HEK293T (cell line): ENCODE data around the gene CXCL8.

Experiments used
- CTCF ChIA-PET: fragments of 350-600 bp; formaldehyde crosslinking; extraction: SDS; loops from one replicate; lab custom pipeline; 2021; ENCODE audit warnings: antibody characterized with exemption, inconsistent platforms; lab: Yijun Ruan, JAX
- POLR2A ChIA-PET: fragments of 350-600 bp; formaldehyde crosslinking; extraction: SDS; loops from one replicate; lab custom pipeline; 2020; ENCODE audit warnings: antibody characterized with exemption, inconsistent platforms; lab: Yijun Ruan, JAX
- DNase-seq: peaks from one replicate; pipeline ENCODE4 v3.0.0; 2012; ENCODE audit warnings: mixed read lengths; ENCODE audit errors: extremely low spot score
- ARNT ChIP-seq: fragments of 450-650 bp; IDR thresholded peaks from 2 replicates; pipeline ENCODE4 v1.6.1; 2017; ENCODE audit warnings: mild to moderate bottlenecking
- BHLHE40 ChIP-seq: fragments of 450-650 bp; IDR thresholded peaks from 2 replicates; pipeline ENCODE4 v1.6.1; 2016; ENCODE audit warnings: mild to moderate bottlenecking, moderate library complexity, borderline replicate concordance
- CTBP1 ChIP-seq: fragments of 450-650 bp; IDR thresholded peaks from 2 replicates; pipeline ENCODE4 v1.6.1; 2016; ENCODE audit warnings: borderline replicate concordance
- ELF4 ChIP-seq: fragments of 450-650 bp; IDR thresholded peaks from 2 replicates; pipeline ENCODE4 v1.6.1; 2017; ENCODE audit warnings: antibody characterized with exemption
- FOXA1 ChIP-seq: fragments of 450-650 bp; IDR thresholded peaks from 2 replicates; pipeline ENCODE4 v1.6.1; 2016; ENCODE audit warnings: mild to moderate bottlenecking
- FOXK2 ChIP-seq: fragments of 450-650 bp; IDR thresholded peaks from 2 replicates; pipeline ENCODE4 v1.6.1; 2016; ENCODE audit warnings: mild to moderate bottlenecking
- FOXM1 ChIP-seq: fragments of 450-650 bp; IDR thresholded peaks from 2 replicates; pipeline ENCODE4 v1.6.1; 2017; ENCODE audit warnings: mild to moderate bottlenecking, borderline replicate concordance
- HDGF ChIP-seq: fragments of 450-650 bp; IDR thresholded peaks from 2 replicates; pipeline ENCODE4 v1.6.1; 2017; ENCODE audit warnings: antibody characterized with exemption, borderline replicate concordance
- L3MBTL2 ChIP-seq: fragments of 450-650 bp; conservative IDR thresholded peaks from 2 replicates; pipeline ENCODE4 v1.6.1; 2016; ENCODE audit warnings: mild to moderate bottlenecking
- LEF1 ChIP-seq: fragments of 450-650 bp; IDR thresholded peaks from 2 replicates; pipeline ENCODE4 v1.6.1; 2017; ENCODE audit warnings: mild to moderate bottlenecking, borderline replicate concordance
- NFRKB ChIP-seq: fragments of 450-650 bp; IDR thresholded peaks from 2 replicates; pipeline ENCODE4 v1.6.1; 2016; ENCODE audit warnings: mild to moderate bottlenecking, moderate library complexity
- SP1 ChIP-seq: fragments of 450-650 bp; IDR thresholded peaks from 2 replicates; pipeline ENCODE4 v1.6.1; 2017
- SUZ12 ChIP-seq: fragments of 450-650 bp; IDR thresholded peaks from 2 replicates; pipeline ENCODE4 v1.6.1; 2016; ENCODE audit warnings: mild to moderate bottlenecking
- TARDBP ChIP-seq: fragments of 450-650 bp; IDR thresholded peaks from 2 replicates; pipeline ENCODE4 v1.6.1; 2016
- ZNF384 ChIP-seq: fragments of 450-650 bp; IDR thresholded peaks from 2 replicates; pipeline ENCODE4 v1.6.1; 2016
- TF ChIP-seq, protein P1 (sequence below): fragments of 450-650 bp; IDR thresholded peaks from 2 replicates; pipeline ENCODE4 v1.6.1; 2016

The CXCL8 gene

DNA sequence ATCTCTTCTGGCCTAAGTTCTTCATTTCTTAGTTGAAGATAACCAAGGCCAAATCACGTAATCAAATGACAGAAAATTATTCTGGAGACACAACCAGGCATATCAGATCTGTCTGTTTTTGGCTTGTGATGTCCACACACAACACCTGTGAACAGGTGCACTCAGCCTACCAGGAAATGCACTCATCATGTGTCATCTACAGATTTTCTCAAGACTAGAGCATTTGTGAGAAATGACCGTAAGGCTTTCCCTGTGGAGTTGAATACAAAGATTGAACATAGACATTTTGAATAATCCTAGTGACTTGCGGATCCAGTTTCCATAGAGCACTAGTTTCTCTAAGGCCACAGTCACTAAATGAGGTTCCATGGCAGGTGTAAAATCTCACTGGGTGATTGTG is 26.7 kb upstream of the CXCL8 start:
- ChIA-PET POLR2A (no interaction called here), CTCF (no interaction called here)
- DNase-seq: no peak
- no peak for TF ChIP-seq BHLHE40
- TF ChIP-seq CTBP1: no peak
- no peak for TF ChIP-seq FOXM1
- TF ChIP-seq FOXA1: no peak
- no peak for TF ChIP-seq ZNF384
- TF ChIP-seq LEF1: no peak
- TF ChIP-seq ELF4: no peak
- no peak for TF ChIP-seq L3MBTL2
- no peak for TF ChIP-seq HDGF
- TF ChIP-seq TARDBP: no peak
- no peak for TF ChIP-seq FOXK2
- TF ChIP-seq, protein P1, sequence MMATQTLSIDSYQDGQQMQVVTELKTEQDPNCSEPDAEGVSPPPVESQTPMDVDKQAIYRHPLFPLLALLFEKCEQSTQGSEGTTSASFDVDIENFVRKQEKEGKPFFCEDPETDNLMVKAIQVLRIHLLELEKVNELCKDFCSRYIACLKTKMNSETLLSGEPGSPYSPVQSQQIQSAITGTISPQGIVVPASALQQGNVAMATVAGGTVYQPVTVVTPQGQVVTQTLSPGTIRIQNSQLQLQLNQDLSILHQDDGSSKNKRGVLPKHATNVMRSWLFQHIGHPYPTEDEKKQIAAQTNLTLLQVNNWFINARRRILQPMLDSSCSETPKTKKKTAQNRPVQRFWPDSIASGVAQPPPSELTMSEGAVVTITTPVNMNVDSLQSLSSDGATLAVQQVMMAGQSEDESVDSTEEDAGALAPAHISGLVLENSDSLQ: no peak
- TF ChIP-seq SP1: no peak
- no peak for TF ChIP-seq ARNT
- TF ChIP-seq NFRKB: no peak

GRCh38 chr4:73714647-73715046 is 25.7 kb upstream of the CXCL8 start:
- ChIA-PET CTCF (interaction anchor here (1.2 kb wide), 1 partner anchor 22 kb away, joined by 3 read pairs; no protein-coding TSS in a partner anchor), POLR2A (no interaction called here)
- no peak for DNase-seq
- TF ChIP-seq SUZ12: no peak
- no peak for TF ChIP-seq HDGF
- TF ChIP-seq, protein P1: no peak
- TF ChIP-seq FOXA1: no peak
- TF ChIP-seq BHLHE40: no peak
- TF ChIP-seq TARDBP: no peak

GRCh38 chr4:73715659-73716058 is 24.7 kb upstream of the CXCL8 start:
- POLR2A ChIA-PET: no interaction called here
- TF ChIP-seq ELF4: no peak
- no peak for TF ChIP-seq ARNT
- TF ChIP-seq, protein P1: peak; percentile 43; the same call in 1 of the 2 replicates
- no peak for TF ChIP-seq FOXM1
- TF ChIP-seq SP1: no peak
- CTCF ChIA-PET: interaction anchor here (1.2 kb wide), 1 partner anchor 21 kb away, joined by 3 read pairs; no protein-coding TSS in a partner anchor
- DNase-seq: no peak

DNA sequence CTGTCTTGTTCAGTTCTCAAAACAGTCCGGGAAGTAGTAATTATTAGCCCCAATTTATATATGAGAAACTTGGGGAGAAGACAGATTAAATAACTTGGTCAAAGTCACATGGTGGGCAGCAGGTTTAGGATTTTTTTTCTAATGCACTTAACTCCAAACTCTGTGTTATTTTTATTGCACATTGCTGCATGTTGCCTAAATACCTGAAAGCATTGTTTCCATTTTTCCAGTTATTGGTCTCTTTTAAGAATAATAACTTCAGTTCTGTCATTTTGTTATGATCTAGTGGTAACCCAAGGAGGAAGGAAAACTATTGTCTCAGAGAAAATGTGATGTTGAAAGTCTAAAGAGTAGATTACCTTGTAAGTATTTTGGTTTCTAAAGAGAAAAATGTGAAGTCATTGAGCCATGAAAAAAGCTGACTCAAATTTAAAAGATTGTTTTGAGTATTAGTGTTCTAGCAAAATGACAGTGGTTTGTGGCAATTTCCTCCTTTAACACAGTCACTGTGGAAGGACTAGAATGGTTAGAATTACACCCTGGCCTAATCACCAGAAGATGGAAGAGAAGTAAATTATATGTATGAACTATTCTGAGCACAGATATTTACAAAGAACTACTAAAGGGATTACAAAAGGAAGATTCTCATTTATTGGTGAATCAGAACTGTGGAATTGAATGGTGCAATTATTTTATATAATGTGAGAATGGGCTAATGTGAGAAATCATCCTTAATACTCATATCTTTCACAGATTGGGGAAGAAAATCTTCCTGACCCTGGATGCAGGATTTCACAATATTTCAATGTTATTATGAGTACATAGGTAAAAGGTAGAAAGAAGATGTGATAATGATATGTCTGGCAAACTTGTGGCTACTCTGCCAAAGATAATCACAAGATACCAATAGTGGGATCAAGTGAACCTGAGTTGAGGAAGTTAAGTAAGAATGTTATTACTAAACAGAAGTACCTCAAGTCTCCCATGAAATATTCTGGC is 21.7 kb upstream of the CXCL8 start:
- TF ChIP-seq FOXK2: no peak
- no peak for TF ChIP-seq HDGF
- no peak for TF ChIP-seq CTBP1
- TF ChIP-seq L3MBTL2: no peak
- TF ChIP-seq NFRKB: no peak
- TF ChIP-seq TARDBP: no peak
- TF ChIP-seq BHLHE40: no peak
- TF ChIP-seq ZNF384: no peak
- TF ChIP-seq ARNT: no peak
- CTCF ChIA-PET: no interaction called here
- POLR2A ChIA-PET: no interaction called here
- no peak for DNase-seq

GRCh38 chr4:73721435-73721834 is 18.9 kb upstream of the CXCL8 start:
- CTCF ChIA-PET: no interaction called here
- no peak for TF ChIP-seq SUZ12
- no peak for TF ChIP-seq L3MBTL2
- no peak for TF ChIP-seq ELF4
- no peak for TF ChIP-seq TARDBP
- TF ChIP-seq FOXA1: no peak
- no peak for TF ChIP-seq ARNT
- no peak for TF ChIP-seq NFRKB
- no peak for TF ChIP-seq BHLHE40
- no peak for TF ChIP-seq FOXK2
- no peak for TF ChIP-seq LEF1
- no peak for TF ChIP-seq SP1
- DNase-seq: no peak
- POLR2A ChIA-PET: no interaction called here

GRCh38 chr4:73721909-73722308 is 18.5 kb upstream of the CXCL8 start:
- TF ChIP-seq ELF4: no peak
- TF ChIP-seq LEF1: no peak
- TF ChIP-seq FOXA1: no peak
- TF ChIP-seq ZNF384: no peak
- TF ChIP-seq FOXK2: no peak
- TF ChIP-seq CTBP1: no peak
- no peak for TF ChIP-seq L3MBTL2
- ChIA-PET POLR2A (no interaction called here), CTCF (no interaction called here)
- no peak for DNase-seq
